Mesendoderm (in vitro differentiated cells): ENCODE results near the gene AMER3.
"Not testable (repeated sequence)": the region's sequence is repeated elsewhere in the genome, so short reads cannot be mapped to it uniquely, and the experiment has no call there.

Source experiments
- DNase-seq: peaks from one replicate; pipeline ENCODE4 v3.0.0; 2013
- H2AK5ac ChIP-seq: 2 replicates; pipeline ENCODE4 v1.6.1; 2013; ENCODE audit warnings: low read length, inconsistent platforms
- H2BK120ac ChIP-seq: 2 replicates; pipeline ENCODE4 v1.6.1; 2013; ENCODE audit warnings: low read depth, mild to moderate bottlenecking, low read length, moderate library complexity, mixed read lengths
- H2BK15ac ChIP-seq: replicated peaks from 2 replicates; pipeline ENCODE4 v1.6.1; 2013; ENCODE audit warnings: low read depth, mild to moderate bottlenecking, moderate library complexity
- H2BK5ac ChIP-seq: 2 replicates; pipeline ENCODE4 v1.6.1; 2013; ENCODE audit warnings: low read length, inconsistent platforms
- H3K18ac ChIP-seq: 2 replicates; pipeline ENCODE4 v1.6.1; 2013; ENCODE audit warnings: mild to moderate bottlenecking, low read length, mixed read lengths
- H3K23ac ChIP-seq: one replicate; pipeline ENCODE4 v1.6.1; 2013; ENCODE audit warnings: low read length
- H3K27ac ChIP-seq: 2 replicates; pipeline ENCODE4 v1.5.1; 2013; ENCODE audit warnings: low read depth, mild to moderate bottlenecking, inconsistent platforms, low read length, moderate library complexity
- H3K27me3 ChIP-seq: 2 replicates; pipeline ENCODE4 v1.6.1; 2013; ENCODE audit warnings: low read length, control low read depth, mild to moderate bottlenecking, inconsistent platforms; ENCODE audit not compliant: insufficient read depth, poor library complexity
- H3K36me3 ChIP-seq: 2 replicates; pipeline ENCODE4 v1.6.1; 2013; ENCODE audit warnings: low read length, inconsistent platforms; ENCODE audit not compliant: control insufficient read depth, insufficient read depth
- H3K4ac ChIP-seq: one replicate; pipeline ENCODE4 v1.6.1; 2013; ENCODE audit warnings: low read depth, mild to moderate bottlenecking, low read length, moderate library complexity
- H3K4me1 ChIP-seq: 2 replicates; pipeline ENCODE4 v1.6.1; 2013; ENCODE audit warnings: low read depth, low read length, inconsistent platforms; ENCODE audit not compliant: control insufficient read depth
- H3K4me2 ChIP-seq: 2 replicates; pipeline ENCODE4 v1.6.1; 2013; ENCODE audit warnings: low read length
- H3K4me3 ChIP-seq: 2 replicates; pipeline ENCODE4 v1.5.1; 2013; ENCODE audit warnings: mild to moderate bottlenecking, low read length
- H3K56ac ChIP-seq: one replicate; pipeline ENCODE4 v1.6.1; 2013; ENCODE audit warnings: low read length
- H3K79me1 ChIP-seq: 2 replicates; pipeline ENCODE4 v1.6.1; 2013; ENCODE audit warnings: low read length, inconsistent platforms
- H3K79me2 ChIP-seq: 2 replicates; pipeline ENCODE4 v1.6.1; 2013; ENCODE audit warnings: mild to moderate bottlenecking, low read length; ENCODE audit not compliant: control insufficient read depth, insufficient read depth
- H3K9ac ChIP-seq: 2 replicates; pipeline ENCODE4 v1.6.1; 2013; ENCODE audit warnings: low read length, inconsistent platforms
- H4K5ac ChIP-seq: one replicate; pipeline ENCODE4 v1.6.1; 2013; ENCODE audit warnings: low read length
- H4K8ac ChIP-seq: one replicate; pipeline ENCODE4 v1.6.1; 2013; ENCODE audit warnings: low read depth, mild to moderate bottlenecking, control low read depth, low read length, moderate library complexity
- WGBS: extraction: QIAGEN DNeasy Blood & Tissue Kit; methylation state at CpG from one replicate; pipeline ENCODE4 v1.1.7; 2013; ENCODE audit warnings: low lambda C conversion rate, missing lambda C conversion rate; ENCODE audit not compliant: insufficient coverage; ENCODE audit errors: extremely low coverage; 5-methylcytosine and 5-hydroxymethylcytosine counted together

The AMER3 gene

GRCh38 chr2:130732257-130732656 is 23.1 kb upstream of the AMER3 start:
- DNase-seq, H3K4me3 ChIP-seq, H2AK5ac ChIP-seq, H2BK5ac ChIP-seq, H2BK120ac ChIP-seq, H4K8ac ChIP-seq, H3K79me2 ChIP-seq, H3K36me3 ChIP-seq, H3K4me2 ChIP-seq, H3K79me1 ChIP-seq, H2BK15ac ChIP-seq, H3K23ac ChIP-seq, H3K27me3 ChIP-seq, H3K56ac ChIP-seq, H3K4ac ChIP-seq, H3K4me1 ChIP-seq, H3K27ac ChIP-seq, H3K18ac ChIP-seq, H3K9ac ChIP-seq, H4K5ac ChIP-seq: not testable (repeated sequence)
- no CpG with 5 or more reads among the region's 11 CpGs for WGBS

- H4K8ac ChIP-seq, result no peak overlapping the region
- H2BK120ac ChIP-seq, result no peak overlapping the region
- WGBS, result no CpG with 5 or more reads among the region's 3 CpGs
- H3K4ac ChIP-seq, result no peak overlapping the region
- no peaks in the 10 kb centered on the region for H3K36me3 ChIP-seq
- DNase-seq, result no peak
- no peak overlapping the region for H3K9ac ChIP-seq
- no peaks in the 10 kb centered on the region for H3K4me1 ChIP-seq
- H3K27me3 ChIP-seq, result no peaks in the 10 kb centered on the region
- no peak overlapping the region for H2BK5ac ChIP-seq
- H3K18ac ChIP-seq, result no peak overlapping the region
- no peak overlapping the region for H3K4me2 ChIP-seq
- H4K5ac ChIP-seq, result no peak overlapping the region
- no peak overlapping the region for H2AK5ac ChIP-seq
- no peaks in the 10 kb centered on the region for H3K79me1 ChIP-seq
- no peak overlapping the region for H3K27ac ChIP-seq
- H3K56ac ChIP-seq, result no peak overlapping the region
- H3K4me3 ChIP-seq, result no peak overlapping the region
- H3K23ac ChIP-seq, result no peak overlapping the region
- H3K79me2 ChIP-seq, result no peaks in the 10 kb centered on the region
- no peak overlapping the region for H2BK15ac ChIP-seq
Measured at GRCh38 chr2:130735200-130735599, 20.1 kb upstream of the AMER3 start.

- H2BK120ac ChIP-seq, result no peak overlapping the region
- no peak overlapping the region for H2BK15ac ChIP-seq
- no peaks in the 10 kb centered on the region for H3K36me3 ChIP-seq
- H3K56ac ChIP-seq, result no peak overlapping the region
- no peak for DNase-seq
- no peak overlapping the region for H4K8ac ChIP-seq
- no peak overlapping the region for H3K9ac ChIP-seq
- no peak overlapping the region for H3K27ac ChIP-seq
- WGBS, result no CpG with 5 or more reads among the region's 6 CpGs
- H3K27me3 ChIP-seq, result no peaks in the 10 kb centered on the region
- H3K18ac ChIP-seq, result no peak overlapping the region
- no peak overlapping the region for H3K23ac ChIP-seq
- no peak overlapping the region for H3K4me3 ChIP-seq
- no peak overlapping the region for H2AK5ac ChIP-seq
- H3K79me2 ChIP-seq, result no peaks in the 10 kb centered on the region
- H3K79me1 ChIP-seq, result no peaks in the 10 kb centered on the region
- H3K4me1 ChIP-seq, result no peaks in the 10 kb centered on the region
- H3K4ac ChIP-seq, result no peak overlapping the region
- no peak overlapping the region for H4K5ac ChIP-seq
- H2BK5ac ChIP-seq, result no peak overlapping the region
- H3K4me2 ChIP-seq, result no peak overlapping the region
Measured at GRCh38 chr2:130736487-130736886, 18.9 kb upstream of the AMER3 start.

GRCh38 chr2:130737592-130737991 is 17.7 kb upstream of the AMER3 start:
- Histone ChIP-seq H2BK120ac (no peak overlapping the region), H3K4me1 (no peaks in the 10 kb centered on the region), H2BK5ac (no peak overlapping the region), H2AK5ac (no peak overlapping the region), H3K4me2 (no peak overlapping the region), H3K9ac (no peak overlapping the region), H4K8ac (no peak overlapping the region), H4K5ac (no peak overlapping the region), H3K79me1 (no peaks in the 10 kb centered on the region), H3K23ac (no peak overlapping the region), H3K18ac (no peak overlapping the region), H3K79me2 (no peaks in the 10 kb centered on the region), H3K4me3 (no peak overlapping the region), H2BK15ac (no peak overlapping the region), H3K36me3 (no peaks in the 10 kb centered on the region), H3K27ac (no peak overlapping the region), H3K27me3 (no peaks in the 10 kb centered on the region), H3K56ac (no peak overlapping the region), H3K4ac (no peak overlapping the region)
- no peak for DNase-seq
- no CpG with 5 or more reads among the region's 14 CpGs for WGBS

GRCh38 chr2:130740671-130741070 is 14.7 kb upstream of the AMER3 start:
- no peak overlapping the region for H2BK120ac ChIP-seq
- no peaks in the 10 kb centered on the region for H3K79me2 ChIP-seq
- no peaks in the 10 kb centered on the region for H3K36me3 ChIP-seq
- H3K4me1 ChIP-seq, result peaks cover 8% of the 10 kb centered on the region
- no CpG with 5 or more reads among the region's 12 CpGs for WGBS
- no peak overlapping the region for H2AK5ac ChIP-seq
- no peak overlapping the region for H3K18ac ChIP-seq
- no peak overlapping the region for H3K23ac ChIP-seq
- no peak overlapping the region for H3K4me2 ChIP-seq
- no peak overlapping the region for H2BK15ac ChIP-seq
- H3K56ac ChIP-seq, result peak overlapping the region; percentile 49
- no peak overlapping the region for H4K8ac ChIP-seq
- no peak overlapping the region for H3K4ac ChIP-seq
- H3K4me3 ChIP-seq, result no peak overlapping the region
- no peak overlapping the region for H2BK5ac ChIP-seq
- no peak for DNase-seq
- no peak overlapping the region for H4K5ac ChIP-seq
- no peaks in the 10 kb centered on the region for H3K27me3 ChIP-seq
- H3K27ac ChIP-seq, result no peak overlapping the region
- no peak overlapping the region for H3K9ac ChIP-seq
- no peaks in the 10 kb centered on the region for H3K79me1 ChIP-seq

GRCh38 chr2:130743278-130743677 is 12.1 kb upstream of the AMER3 start:
- Histone ChIP-seq H3K4me3 (no peak overlapping the region), H2AK5ac (no peak overlapping the region), H3K36me3 (no peaks in the 10 kb centered on the region), H3K4me1 (peaks cover 8% of the 10 kb centered on the region), H3K9ac (no peak overlapping the region), H4K5ac (no peak overlapping the region), H3K18ac (no peak overlapping the region), H3K56ac (no peak overlapping the region), H3K4me2 (no peak overlapping the region), H3K4ac (peak overlapping the region; percentile 17), H2BK120ac (no peak overlapping the region), H2BK5ac (no peak overlapping the region), H3K79me2 (no peaks in the 10 kb centered on the region), H3K79me1 (no peaks in the 10 kb centered on the region), H3K27ac (no peak overlapping the region), H4K8ac (no peak overlapping the region), H3K27me3 (no peaks in the 10 kb centered on the region), H2BK15ac (no peak overlapping the region), H3K23ac (no peak overlapping the region)
- no peak for DNase-seq
- WGBS, result no CpG with 5 or more reads among the region's 8 CpGs
